Mucosa of stomach (tissue), 1 donor: ENCODE results near the gene C2orf80.
"Not testable (repeated sequence)": the region's sequence is repeated elsewhere in the genome, so short reads cannot be mapped to it uniquely, and the experiment has no call there.

Experiments
- H3K27me3 ChIP-seq: one replicate; pipeline ENCODE4 v1.7.0; 2013; ENCODE audit warnings: mild to moderate bottlenecking, low read length; ENCODE audit not compliant: control insufficient read depth, insufficient read depth
- H3K36me3 ChIP-seq: one replicate; pipeline ENCODE4 v1.7.0; 2013; ENCODE audit warnings: low read length; ENCODE audit not compliant: control insufficient read depth, insufficient read depth
- H3K4me1 ChIP-seq: one replicate; pipeline ENCODE4 v1.7.0; 2013; ENCODE audit warnings: mild to moderate bottlenecking, low read length; ENCODE audit not compliant: control insufficient read depth, insufficient read depth
- H3K4me3 ChIP-seq: one replicate; pipeline ENCODE4 v1.7.0; 2013; ENCODE audit warnings: low read length
- H3K9ac ChIP-seq: one replicate; pipeline ENCODE4 v1.7.0; 2013; ENCODE audit warnings: mild to moderate bottlenecking, low read length, moderate library complexity
- H3K9me3 ChIP-seq: one replicate; pipeline ENCODE4 v1.7.0; 2013; ENCODE audit warnings: mild to moderate bottlenecking, low read length, moderate library complexity; ENCODE audit not compliant: control insufficient read depth
- donor health status: Pancreatic carcinoma.

The C2orf80 gene

DNA sequence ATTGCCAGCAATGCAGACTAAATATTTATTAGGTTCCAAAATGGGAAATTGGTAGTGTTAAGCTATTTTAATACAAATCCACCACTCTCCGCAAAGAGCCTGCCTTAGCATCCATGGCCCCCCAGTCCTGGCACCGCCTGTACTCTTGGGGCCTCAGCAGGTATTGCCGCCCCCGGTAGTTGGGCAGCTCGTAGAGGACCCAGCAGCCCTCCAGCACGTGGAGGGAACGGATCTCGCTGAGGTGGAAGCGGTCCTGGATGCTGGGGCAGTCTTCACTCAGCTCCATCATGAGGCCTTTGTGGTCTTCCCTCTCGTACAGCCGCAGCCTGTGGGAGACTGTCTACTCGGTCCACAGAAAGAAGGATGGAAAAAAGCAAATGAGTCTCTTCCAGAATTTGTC, 61.7 kb downstream of the C2orf80 start:
- H3K36me3 ChIP-seq: no peaks in the 10 kb centered on the region
- no peak overlapping the region for H3K4me3 ChIP-seq
- H3K9ac ChIP-seq: no peak overlapping the region
- H3K9me3 ChIP-seq: no peaks in the 10 kb centered on the region
- H3K4me1 ChIP-seq: peaks cover 16% of the 10 kb centered on the region
- H3K27me3 ChIP-seq: peaks cover 4% of the 10 kb centered on the region

DNA sequence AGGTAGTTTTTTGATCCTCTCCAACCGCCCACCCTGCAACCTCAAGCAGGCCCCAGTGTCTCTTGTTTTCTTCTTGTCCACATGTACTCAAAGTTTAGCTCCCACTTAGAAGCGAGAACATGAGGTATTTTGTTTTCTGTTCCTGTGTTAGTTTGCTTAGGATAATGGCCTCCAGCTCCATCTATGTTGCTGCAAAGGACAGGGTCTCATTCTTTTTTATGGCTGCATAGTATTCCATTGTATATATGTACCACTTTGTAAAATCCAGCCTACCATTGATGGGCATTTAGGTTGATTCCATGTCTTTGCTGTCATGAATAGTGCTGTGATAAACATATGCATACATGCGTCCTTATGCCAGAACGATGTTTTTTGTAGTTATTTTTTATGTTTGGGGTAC, 62.7 kb downstream of the C2orf80 start:
- no peak overlapping the region for H3K9ac ChIP-seq
- no peaks in the 10 kb centered on the region for H3K9me3 ChIP-seq
- H3K27me3 ChIP-seq: peaks cover 4% of the 10 kb centered on the region
- peaks cover 16% of the 10 kb centered on the region for H3K4me1 ChIP-seq
- no peak overlapping the region for H3K4me3 ChIP-seq
- no peaks in the 10 kb centered on the region for H3K36me3 ChIP-seq

DNA sequence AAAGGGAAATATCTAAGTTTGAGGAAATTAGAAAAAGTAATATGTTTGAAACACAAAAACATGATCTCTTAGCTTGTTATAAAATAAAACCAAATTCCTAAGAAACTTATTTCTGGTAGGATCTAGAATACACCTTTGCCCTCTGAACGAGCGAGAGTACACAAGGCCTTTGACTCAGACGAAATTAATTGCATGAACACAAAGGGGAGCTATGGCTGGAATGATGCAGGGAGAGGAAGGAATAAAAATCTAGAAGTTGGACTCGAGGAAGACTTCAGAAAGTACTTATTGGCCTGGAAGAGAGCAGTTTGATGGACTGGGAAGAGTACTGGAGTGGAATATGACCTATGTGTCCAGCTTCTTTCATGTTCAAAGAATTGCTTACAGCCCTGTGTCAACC, 64.6 kb downstream of the C2orf80 start:
- Histone ChIP-seq H3K27me3 (peaks cover 4% of the 10 kb centered on the region), H3K9me3 (no peaks in the 10 kb centered on the region), H3K36me3 (no peaks in the 10 kb centered on the region), H3K4me3 (no peak overlapping the region), H3K4me1 (peaks cover 7% of the 10 kb centered on the region), H3K9ac (no peak overlapping the region)

DNA sequence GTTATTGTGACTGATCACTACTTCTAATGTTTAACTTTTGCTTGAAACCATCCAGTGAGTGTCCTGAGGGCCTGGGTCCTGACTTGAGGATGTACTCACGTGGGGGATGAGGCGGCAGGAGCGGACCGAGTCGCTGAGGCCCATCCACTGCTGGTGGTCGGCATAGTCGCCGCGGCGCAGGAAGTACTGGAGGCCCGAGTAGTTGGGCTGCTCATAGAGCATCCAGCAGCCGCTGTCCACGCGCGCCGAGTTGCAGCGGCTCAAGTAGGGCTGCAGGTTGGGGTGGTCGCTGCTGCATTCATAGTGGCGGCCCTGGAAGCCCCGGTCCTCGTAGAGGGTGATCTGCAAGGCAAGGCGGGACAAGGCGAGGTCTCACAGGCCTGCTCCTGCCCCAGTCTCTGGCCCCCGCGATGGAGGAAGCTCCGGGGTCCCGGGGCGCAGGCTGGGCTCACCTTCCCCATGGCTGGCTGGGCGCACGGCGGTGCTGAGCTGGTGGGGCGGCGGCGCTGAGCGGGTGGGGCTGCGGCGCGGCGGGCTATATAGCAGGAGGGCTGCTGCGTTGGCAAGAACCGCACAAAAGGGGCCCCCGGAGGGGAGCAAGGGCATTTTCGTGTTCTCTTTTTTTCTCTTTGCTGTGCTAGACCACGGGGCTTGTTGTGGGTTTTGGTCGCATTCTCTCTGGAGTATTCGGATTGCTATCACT, 65.7 kb downstream of the C2orf80 start, which contains the start of gene CRYGD:
CRYGD (minus strand) TSS at position 512 of the 703 bp plus-strand sequence; CDS start at position 461, 51 bp downstream.
- H3K36me3 ChIP-seq, H3K4me1 ChIP-seq, H3K9me3 ChIP-seq, H3K27me3 ChIP-seq, H3K4me3 ChIP-seq, H3K9ac ChIP-seq: not testable (repeated sequence)

DNA sequence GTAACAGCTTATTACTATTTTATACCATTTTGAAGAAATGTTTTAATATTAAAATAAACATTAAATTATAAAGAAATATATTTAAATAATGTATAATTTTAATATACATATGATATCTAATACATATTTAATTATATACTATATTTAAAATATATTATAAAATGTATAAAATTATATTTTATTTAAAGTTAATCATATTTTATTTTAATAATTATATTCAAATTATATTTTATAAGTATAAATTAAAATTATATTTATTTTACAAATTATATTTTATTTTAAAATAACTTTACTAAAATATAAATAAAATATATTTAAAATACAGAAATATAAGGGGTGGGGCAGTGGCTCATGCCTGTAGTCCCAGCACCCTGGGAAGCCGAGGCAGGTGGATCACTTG, 67.6 kb downstream of the C2orf80 start:
- H3K9ac ChIP-seq: no peak overlapping the region
- no peaks in the 10 kb centered on the region for H3K9me3 ChIP-seq
- H3K4me3 ChIP-seq: no peak overlapping the region
- H3K27me3 ChIP-seq: peaks cover 4% of the 10 kb centered on the region
- no peaks in the 10 kb centered on the region for H3K4me1 ChIP-seq
- H3K36me3 ChIP-seq: no peaks in the 10 kb centered on the region

DNA sequence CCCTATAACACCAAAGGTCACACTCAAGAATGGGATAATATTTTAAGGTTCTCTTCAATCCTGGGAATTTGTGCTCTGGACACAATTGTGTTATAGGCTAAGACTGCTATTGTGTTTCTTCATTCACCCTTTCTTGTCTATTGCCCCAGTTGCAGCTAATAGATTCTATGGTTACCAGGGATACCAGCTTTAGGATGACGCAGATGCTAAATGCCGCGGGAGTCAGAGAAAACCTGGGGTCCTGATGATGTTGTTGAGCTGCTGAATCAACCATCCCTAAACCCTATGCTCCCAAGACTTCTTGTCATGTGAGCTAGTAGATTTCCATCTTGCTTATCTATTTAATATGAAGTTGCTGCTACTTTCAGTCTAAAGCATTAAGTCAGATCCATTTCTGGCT, 70.9 kb downstream of the C2orf80 start:
- no peaks in the 10 kb centered on the region for H3K27me3 ChIP-seq
- no peak overlapping the region for H3K9ac ChIP-seq
- H3K4me3 ChIP-seq: no peak overlapping the region
- H3K4me1 ChIP-seq: no peaks in the 10 kb centered on the region
- no peaks in the 10 kb centered on the region for H3K36me3 ChIP-seq
- H3K9me3 ChIP-seq: no peaks in the 10 kb centered on the region

DNA sequence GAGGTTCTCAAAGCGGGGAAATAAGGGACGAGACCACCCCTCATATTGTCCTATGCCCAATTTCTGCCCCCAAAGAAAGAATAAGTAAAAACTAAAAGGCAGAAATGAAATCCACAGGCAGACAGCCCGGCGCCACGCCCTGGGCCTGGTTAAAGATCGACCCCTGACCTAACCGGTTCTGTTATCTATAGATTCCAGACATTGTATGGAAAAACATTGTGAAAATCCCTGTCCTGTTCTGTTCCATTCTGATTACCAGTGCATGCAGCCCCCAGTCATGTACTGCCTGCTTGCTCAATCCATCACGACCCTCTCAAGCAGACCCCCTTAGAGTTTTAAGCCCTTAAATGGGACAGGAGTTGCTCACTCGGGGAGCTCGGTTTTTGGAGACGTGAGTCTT, 72.4 kb downstream of the C2orf80 start:
- not testable (repeated sequence) for H3K36me3 ChIP-seq, H3K4me3 ChIP-seq, H3K9me3 ChIP-seq, H3K4me1 ChIP-seq, H3K9ac ChIP-seq, H3K27me3 ChIP-seq
